GM10248 (cell line): ENCODE results near the gene ESR1.
"Not testable (repeated sequence)": the region's sequence is repeated elsewhere in the genome, so short reads cannot be mapped to it uniquely, and the experiment has no call there.

Source experiments
- CTCF ChIA-PET: fragments of 300-600 bp; sonication (Branson Sonifier 250); formaldehyde crosslinking; extraction: SDS; loops from one replicate; lab custom pipeline; 2021; ENCODE audit warnings: antibody characterized with exemption; lab: Yijun Ruan, JAX
- POLR2A ChIA-PET: fragments of 350-650 bp; sonication (Branson Sonifier 250); formaldehyde crosslinking; extraction: SDS; loops from one replicate; lab custom pipeline; 2020; ENCODE audit warnings: antibody characterized with exemption; lab: Yijun Ruan, JAX
- DNase-seq: peaks from one replicate; pipeline ENCODE4 v3.0.0; 2012; ENCODE audit errors: extremely low spot score
- CTCF ChIP-seq: IDR thresholded peaks from 2 replicates; pipeline ENCODE4 v1.5.1; 2012; ENCODE audit warnings: mild to moderate bottlenecking, low read depth; ENCODE audit errors: extremely low read depth, missing control alignments, control extremely low read depth

Gene ESR1

GRCh38 chr6:151835396-151835795 lies 27.9 kb downstream of the ESR1 start:
- ChIA-PET CTCF (interaction anchor here (0.7 to 1.3 kb wide), 3 partner anchors 8 to 18 kb away, joined by 3 read pairs; no protein-coding TSS in a partner anchor), POLR2A (no interaction called here)
- no peak for TF ChIP-seq CTCF
- DNase-seq: no peak

GRCh38 chr6:151837223-151837622 lies 29.7 kb downstream of the ESR1 start:
- ChIA-PET POLR2A (no interaction called here), CTCF (interaction anchor here (1.2 kb wide), 1 partner anchor 16 kb away, joined by 4 read pairs; no protein-coding TSS in a partner anchor)
- no peak for TF ChIP-seq CTCF
- no peak for DNase-seq

- ChIA-PET POLR2A (no interaction called here), CTCF (interaction anchor here (1.0 to 1.6 kb wide), 3 partner anchors 8 to 24 kb away, joined by 3 to 4 read pairs (median 3); no protein-coding TSS in a partner anchor)
- no peak for TF ChIP-seq CTCF
- DNase-seq: no peak
Observed at GRCh38 chr6:151842816-151843215, 35.3 kb downstream of the ESR1 start.

GRCh38 chr6:151847064-151847463 lies 39.6 kb downstream of the ESR1 start:
- DNase-seq: no peak
- ChIA-PET POLR2A (no interaction called here), CTCF (interaction anchor here (1.1 kb wide), 1 partner anchor 10 kb away, joined by 4 read pairs; no protein-coding TSS in a partner anchor)
- TF ChIP-seq CTCF: no peak

- ChIA-PET POLR2A (no interaction called here), CTCF (no interaction called here)
- no peak for TF ChIP-seq CTCF
- no peak for DNase-seq
Observed at GRCh38 chr6:151850479-151851003, 43.1 kb downstream of the ESR1 start.

- CTCF ChIA-PET: interaction anchor here (0.8 to 1.4 kb wide), 4 partner anchors 9 to 17 kb away, joined by 3 to 4 read pairs (median 3); no protein-coding TSS in a partner anchor
- TF ChIP-seq CTCF: no peak
- no peak for DNase-seq
- POLR2A ChIA-PET: no interaction called here
Observed at GRCh38 chr6:151858294-151858693, 50.8 kb downstream of the ESR1 start.

- CTCF ChIA-PET: no interaction called here
- POLR2A ChIA-PET: no interaction called here
- no peak for TF ChIP-seq CTCF
- DNase-seq: no peak
Observed at GRCh38 chr6:151862461-151862860, 55.0 kb downstream of the ESR1 start.

GRCh38 chr6:151867361-151867869 lies 59.9 kb downstream of the ESR1 start:
- CTCF ChIA-PET, POLR2A ChIA-PET: not testable (repeated sequence)

More at GRCh38 chr6:151867361-151867869, 59.9 kb downstream of the ESR1 start:
- DNase-seq: not testable (repeated sequence)
